H1 (cell line): Measurements from ENCODE around the gene GNL2.

Experiments used
- CTCF ChIP-seq, 3 experiments: IDR thresholded peaks; 1 replicate in 2 of 3; 2 replicates in 1 of 3; pipeline versions ENCODE4 v1.5.1 to v1.6.1; 2011; ENCODE audit warnings: low read length in 3 of 3, mild to moderate bottlenecking in 3 of 3, inconsistent platforms in 2 of 3, low read depth in 1 of 3, moderate library complexity in 1 of 3; ENCODE audit not compliant: insufficient read depth in 1 of 3; ENCODE audit errors: control extremely low read depth in 1 of 3
- TEAD4 ChIP-seq: IDR thresholded peaks from 2 replicates; pipeline ENCODE4 v1.6.1; 2012; ENCODE audit warnings: low read depth, low read length, inconsistent platforms, mixed read lengths
- USF2 ChIP-seq: IDR thresholded peaks from 2 replicates; pipeline ENCODE4 v1.6.1; 2011; ENCODE audit warnings: low read length, improper control_type of control experiment

DNA sequence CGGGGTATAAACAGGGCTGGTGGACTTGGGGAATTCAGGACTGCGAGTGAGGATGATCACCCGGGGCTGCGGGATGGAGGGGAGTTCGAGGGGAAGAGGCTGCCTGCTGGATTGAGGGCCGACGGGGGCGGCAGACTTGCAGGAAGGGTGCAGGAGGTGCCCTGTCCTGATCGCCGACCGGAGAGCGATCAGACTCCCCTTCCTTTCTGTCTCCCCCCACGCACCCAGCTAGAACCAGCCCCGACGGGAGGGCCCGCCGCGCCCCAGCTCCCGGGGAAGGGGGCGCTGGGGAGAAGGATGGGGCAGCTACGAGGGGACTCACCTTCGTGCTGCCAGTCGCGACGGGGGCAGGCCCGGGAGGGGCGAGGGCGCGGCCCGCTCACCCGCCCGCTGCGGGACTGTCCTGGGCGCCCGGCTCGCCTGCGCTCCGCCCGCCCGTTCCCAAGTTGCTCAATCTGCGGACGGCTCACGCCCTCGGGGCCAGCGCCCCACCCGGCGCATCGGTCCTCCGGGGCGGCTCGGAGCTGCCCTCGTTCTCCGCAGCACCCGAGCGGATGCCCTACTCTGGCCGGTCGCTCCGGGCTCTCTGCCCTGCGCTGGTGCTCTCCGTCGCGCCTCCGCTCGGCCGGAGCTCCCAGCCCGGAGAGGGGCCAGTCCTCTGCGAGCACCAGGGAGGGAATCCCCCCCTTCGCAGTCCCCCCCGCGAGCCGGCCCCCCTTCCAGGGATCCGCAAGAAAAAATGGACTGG lies 38.7 kb upstream of the GNL2 start, which contains the start of gene RSPO1:
- TF ChIP-seq CTCF (IDR thresholded peaks at IDR 0.05; ENCODE audit: control extremely low read depth in 1 of 3, insufficient read depth in 1 of 3, low read depth in 1 of 3, low read length in 3 of 3) (no peak), USF2 (no peak), TEAD4 (no peak)
